Gastrocnemius medialis (tissue), 4 donors: ENCODE data around the gene RXRG.

Experiments used
- POLR2A ChIP-seq, 2 donors: fragments of 450-650 bp; IDR thresholded peaks; one replicate each; pipeline ENCODE4 v1.6.1; 2017; ENCODE audit warnings: antibody characterized with exemption in 2 of 2, mild to moderate bottlenecking in 2 of 2, moderate library complexity in 2 of 2
- TF ChIP-seq, protein P1 (sequence below), 5 experiments: fragments of 450-650 bp in 3 of 5; fragments of 200-600 bp in 2 of 5; sonication (generic) in 2 of 5; IDR thresholded peaks in 4 of 5; conservative IDR thresholded peaks in 1 of 5; 1 replicate in 4 of 5; 2 replicates in 1 of 5; pipeline ENCODE4 v1.5.1; 2016 to 2019; ENCODE audit warnings: antibody characterized with exemption in 5 of 5, mild to moderate bottlenecking in 3 of 5, moderate library complexity in 3 of 5

DNA sequence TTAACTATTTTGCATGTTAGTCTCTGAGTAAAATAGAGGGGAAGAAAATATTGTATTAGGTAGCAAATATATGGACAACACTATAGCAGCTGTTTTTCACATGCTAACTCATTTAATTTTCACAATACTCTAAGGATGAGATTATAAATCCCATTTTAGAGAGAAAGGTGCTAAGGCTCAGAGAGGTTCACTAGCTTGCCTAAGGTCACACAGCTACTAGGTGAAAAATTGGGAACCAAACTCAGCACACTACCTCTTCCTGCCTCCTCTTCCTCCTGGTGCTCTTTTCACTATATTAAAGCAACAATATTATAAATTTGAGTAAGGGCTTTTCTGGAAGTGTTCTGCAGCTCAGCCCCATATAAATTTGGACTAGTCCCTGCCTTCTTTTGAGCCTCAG, 2.3 kb downstream of the RXRG start:
- TF ChIP-seq, protein P1, sequence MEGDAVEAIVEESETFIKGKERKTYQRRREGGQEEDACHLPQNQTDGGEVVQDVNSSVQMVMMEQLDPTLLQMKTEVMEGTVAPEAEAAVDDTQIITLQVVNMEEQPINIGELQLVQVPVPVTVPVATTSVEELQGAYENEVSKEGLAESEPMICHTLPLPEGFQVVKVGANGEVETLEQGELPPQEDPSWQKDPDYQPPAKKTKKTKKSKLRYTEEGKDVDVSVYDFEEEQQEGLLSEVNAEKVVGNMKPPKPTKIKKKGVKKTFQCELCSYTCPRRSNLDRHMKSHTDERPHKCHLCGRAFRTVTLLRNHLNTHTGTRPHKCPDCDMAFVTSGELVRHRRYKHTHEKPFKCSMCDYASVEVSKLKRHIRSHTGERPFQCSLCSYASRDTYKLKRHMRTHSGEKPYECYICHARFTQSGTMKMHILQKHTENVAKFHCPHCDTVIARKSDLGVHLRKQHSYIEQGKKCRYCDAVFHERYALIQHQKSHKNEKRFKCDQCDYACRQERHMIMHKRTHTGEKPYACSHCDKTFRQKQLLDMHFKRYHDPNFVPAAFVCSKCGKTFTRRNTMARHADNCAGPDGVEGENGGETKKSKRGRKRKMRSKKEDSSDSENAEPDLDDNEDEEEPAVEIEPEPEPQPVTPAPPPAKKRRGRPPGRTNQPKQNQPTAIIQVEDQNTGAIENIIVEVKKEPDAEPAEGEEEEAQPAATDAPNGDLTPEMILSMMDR (IDR thresholded peaks at IDR 0.05 in 4 of 5, conservative IDR thresholded peaks at IDR 0.05 in 1 of 5): no peak
- TF ChIP-seq POLR2A (IDR thresholded peaks at IDR 0.05): no peak
